Testis (tissue), 3 donors: Measurements from ENCODE around the gene BAIAP2. TPM values are rescaled to one million over a fixed set of nuclear protein-coding genes. Genes with fewer than 3 reads are reported as not detected.

Source experiments
- DNase-seq: peaks from one replicate; pipeline ENCODE4 v3.0.0-alpha.2; 2019
- H3K27ac ChIP-seq, 2 donors: fragments of 200-600 bp; sonication (generic); one replicate each; pipeline ENCODE4 v1.5.1; 2019
- H3K27me3 ChIP-seq: fragments of 200-600 bp; sonication (generic); one replicate; pipeline ENCODE4 v1.5.1; 2019
- H3K36me3 ChIP-seq: fragments of 200-600 bp; sonication (generic); one replicate; pipeline ENCODE4 v1.5.1; 2017; ENCODE audit warnings: low read depth; ENCODE audit errors: missing control alignments
- H3K4me1 ChIP-seq: fragments of 200-600 bp; sonication (generic); one replicate; pipeline ENCODE4 v1.5.1; 2019
- H3K4me3 ChIP-seq, 2 donors: fragments of 200-600 bp; sonication (generic); one replicate each; pipeline ENCODE4 v1.5.1; 2017 to 2019
- H3K9me3 ChIP-seq: fragments of 200-600 bp; sonication (generic); one replicate; pipeline ENCODE4 v1.5.1; 2017
- POLR2A ChIP-seq: fragments of 450-650 bp; IDR thresholded peaks from one replicate; pipeline ENCODE4 v1.6.1; 2017; ENCODE audit warnings: antibody characterized with exemption, mild to moderate bottlenecking, moderate library complexity
- WGBS, 2 donors: methylation state at CpG; one replicate each; pipeline ENCODE4 v1.1.5; 2018; 5-methylcytosine and 5-hydroxymethylcytosine counted together
- intact Hi-C: fragments of 100-400 bp; cut with DNase I; formaldehyde crosslinking; loops from one replicate; pipeline ENCODE4 v1.15.1; 2023; ENCODE audit warnings: low total_unique reads
- polyA plus RNA-seq: library from polyadenylated mRNA; stranded (reverse); fragments of 350-450 nt; fragmentation: Illumina TruSeq; extraction: RNeasy Lipid Tissue Mini Kit (QIAGEN cat#74804); gene quantifications from one replicate; pipeline ENCODE4 v1.2.3, GENCODE V29; 2014; ENCODE audit warnings: low read depth, low replicate concordance; ENCODE audit not compliant: insufficient read depth
- total RNA-seq, 2 donors: library from RNA; depleted of rRNA; stranded (reverse); fragments of >200 nt; gene quantifications; one replicate each; pipeline ENCODE4 v1.2.3, GENCODE V29; 2016
- TF ChIP-seq, protein P1 (sequence below), 3 experiments: fragments of 450-650 bp in 2 of 3; fragments of 200-600 bp in 1 of 3; sonication (generic) in 1 of 3; IDR thresholded peaks; one replicate each; pipeline ENCODE4 v1.5.1; 2016 to 2019; ENCODE audit warnings: antibody characterized with exemption in 3 of 3, mild to moderate bottlenecking in 2 of 3, moderate library complexity in 1 of 3

The BAIAP2 gene
- total and polyA plus RNA-seq, 3 donors from 2014 or later = 36.7 to 67.5 (median 67.3) TPM

DNA sequence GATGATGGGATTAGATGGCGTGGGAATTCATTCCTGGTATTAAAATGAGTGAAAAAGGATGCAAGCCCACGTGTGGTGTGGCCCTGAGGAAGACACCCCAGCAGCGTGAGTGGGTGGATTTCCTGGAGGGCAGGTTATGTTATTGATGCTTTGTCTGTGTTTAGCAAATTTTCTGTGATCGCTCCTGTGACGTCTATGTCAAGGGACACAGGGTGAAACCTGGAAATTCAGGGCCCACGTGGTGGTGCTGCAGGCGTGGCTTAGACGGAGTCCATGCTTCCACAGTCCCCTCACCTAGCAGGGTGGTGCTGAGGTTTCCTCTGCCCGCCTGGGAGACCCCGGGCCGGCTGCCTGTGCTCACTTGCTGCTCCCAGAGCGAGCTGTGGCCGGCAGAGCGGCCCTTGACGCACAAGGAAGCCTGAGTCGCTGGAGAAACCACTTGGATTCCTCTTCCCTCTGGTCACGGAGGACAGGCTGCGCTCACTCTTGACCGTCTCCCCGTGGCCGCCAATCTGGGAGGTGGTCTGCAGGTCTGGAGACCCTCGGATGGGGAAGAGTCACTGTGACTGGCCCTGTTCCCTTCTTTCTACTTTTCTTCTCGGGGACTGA lies 23.4 kb downstream of the BAIAP2 start:
- H3K9me3 ChIP-seq = no peaks in the 10 kb centered on the region
- no peak overlapping the region for H3K4me3 ChIP-seq
- no peak for DNase-seq
- 88 to 92% methylated on average over 17 to 23 of the region's 23 CpGs for WGBS, 2 donors
- H3K27me3 ChIP-seq = no peaks in the 10 kb centered on the region
- H3K4me1 ChIP-seq = peaks cover 12% of the 10 kb centered on the region
- intact Hi-C loops = no loop called here
- TF ChIP-seq POLR2A = no peak
- TF ChIP-seq, protein P1, sequence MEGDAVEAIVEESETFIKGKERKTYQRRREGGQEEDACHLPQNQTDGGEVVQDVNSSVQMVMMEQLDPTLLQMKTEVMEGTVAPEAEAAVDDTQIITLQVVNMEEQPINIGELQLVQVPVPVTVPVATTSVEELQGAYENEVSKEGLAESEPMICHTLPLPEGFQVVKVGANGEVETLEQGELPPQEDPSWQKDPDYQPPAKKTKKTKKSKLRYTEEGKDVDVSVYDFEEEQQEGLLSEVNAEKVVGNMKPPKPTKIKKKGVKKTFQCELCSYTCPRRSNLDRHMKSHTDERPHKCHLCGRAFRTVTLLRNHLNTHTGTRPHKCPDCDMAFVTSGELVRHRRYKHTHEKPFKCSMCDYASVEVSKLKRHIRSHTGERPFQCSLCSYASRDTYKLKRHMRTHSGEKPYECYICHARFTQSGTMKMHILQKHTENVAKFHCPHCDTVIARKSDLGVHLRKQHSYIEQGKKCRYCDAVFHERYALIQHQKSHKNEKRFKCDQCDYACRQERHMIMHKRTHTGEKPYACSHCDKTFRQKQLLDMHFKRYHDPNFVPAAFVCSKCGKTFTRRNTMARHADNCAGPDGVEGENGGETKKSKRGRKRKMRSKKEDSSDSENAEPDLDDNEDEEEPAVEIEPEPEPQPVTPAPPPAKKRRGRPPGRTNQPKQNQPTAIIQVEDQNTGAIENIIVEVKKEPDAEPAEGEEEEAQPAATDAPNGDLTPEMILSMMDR (IDR thresholded peaks at IDR 0.05) = no peak
- H3K27ac ChIP-seq = peak overlapping the region; percentile 51 to 80
- H3K36me3 ChIP-seq = no peaks in the 10 kb centered on the region

GRCh38 chr17:81059026-81059425 lies 24.1 kb downstream of the BAIAP2 start:
- Histone ChIP-seq H3K4me3 (no peak overlapping the region), H3K36me3 (no peaks in the 10 kb centered on the region), H3K4me1 (peaks cover 12% of the 10 kb centered on the region), H3K27me3 (no peaks in the 10 kb centered on the region), H3K27ac (no peak overlapping the region), H3K9me3 (no peaks in the 10 kb centered on the region)
- no peak for TF ChIP-seq POLR2A
- TF ChIP-seq, protein P1 (IDR thresholded peaks at IDR 0.05) = no peak
- 89 to 94% methylated on average over 18 to 23 of the region's 23 CpGs for WGBS, 2 donors
- DNase-seq = no peak
- intact Hi-C loops = no loop called here

- no peak for DNase-seq
- no peaks in the 10 kb centered on the region for H3K9me3 ChIP-seq
- H3K27ac ChIP-seq = no peak overlapping the region
- 97 to 99% methylated on average over 10 of the region's 10 CpGs for WGBS, 2 donors
- TF ChIP-seq, protein P1 (IDR thresholded peaks at IDR 0.05) = no peak
- TF ChIP-seq POLR2A = no peak
- H3K36me3 ChIP-seq = no peaks in the 10 kb centered on the region
- H3K4me3 ChIP-seq = no peak overlapping the region
- H3K4me1 ChIP-seq = peaks cover 15% of the 10 kb centered on the region
- no peaks in the 10 kb centered on the region for H3K27me3 ChIP-seq
- intact Hi-C loops = no loop called here
Observed at GRCh38 chr17:81060416-81060815, 25.5 kb downstream of the BAIAP2 start.

- 96 to 97% methylated on average over 28 of the region's 28 CpGs for WGBS, 2 donors
- Histone ChIP-seq H3K9me3 (no peaks in the 10 kb centered on the region), H3K4me1 (peaks cover 15% of the 10 kb centered on the region), H3K36me3 (no peaks in the 10 kb centered on the region), H3K27me3 (no peaks in the 10 kb centered on the region), H3K4me3 (no peak overlapping the region), H3K27ac (no peak overlapping the region)
- no peak for DNase-seq
- intact Hi-C loops = no loop called here
- TF ChIP-seq POLR2A = no peak
- TF ChIP-seq, protein P1 (IDR thresholded peaks at IDR 0.05) = no peak
Observed at GRCh38 chr17:81061027-81061735, 26.2 kb downstream of the BAIAP2 start.
